DND-41 (cell line): Measurements from ENCODE around the gene PLA2G4A.

ENCODE experiments used
- ATAC-seq: fragments of 200-7000 bp; cut with Tn5 transposase; 3 replicates; pipeline ENCODE4 v1.9.1; 2021; ENCODE audit warnings: low read depth; ENCODE audit not compliant: insufficient read depth
- DNase-seq: peaks from one replicate; pipeline ENCODE4 v3.0.0-alpha.2; 2020
- H2AFZ ChIP-seq: 2 replicates; pipeline ENCODE4 v1.6.0; 2012; ENCODE audit warnings: low read depth, low read length
- H3K27ac ChIP-seq: 2 replicates; pipeline ENCODE4 v1.5.1; 2012; ENCODE audit warnings: low read length, inconsistent platforms
- H3K27me3 ChIP-seq: fragments of 200-600 bp; sonication (generic); 2 replicates; pipeline ENCODE4 v1.6.0; 2012; ENCODE audit warnings: low read length, mild to moderate bottlenecking, inconsistent platforms; ENCODE audit not compliant: insufficient read depth, poor library complexity
- H3K36me3 ChIP-seq: 2 replicates; pipeline ENCODE4 v1.5.1; 2012; ENCODE audit warnings: low read length, inconsistent platforms; ENCODE audit not compliant: insufficient read depth
- H3K4me1 ChIP-seq: 2 replicates; pipeline ENCODE4 v1.5.1; 2012; ENCODE audit warnings: mild to moderate bottlenecking, low read length; ENCODE audit not compliant: insufficient read depth
- H3K4me2 ChIP-seq: 2 replicates; pipeline ENCODE4 v1.6.0; 2012; ENCODE audit warnings: mild to moderate bottlenecking, moderate library complexity, low read length, inconsistent platforms; ENCODE audit not compliant: insufficient read depth
- H3K4me3 ChIP-seq, 2 experiments: fragments of 200-600 bp in 1 of 2; shearing (Covaris generic) in 1 of 2; 2 replicates each; pipeline ENCODE4 v1.5.1; 2012 to 2016; ENCODE audit warnings: inconsistent platforms in 2 of 2, low read length in 2 of 2, mild to moderate bottlenecking in 2 of 2, low read depth in 1 of 2, moderate library complexity in 1 of 2
- H3K79me2 ChIP-seq: 2 replicates; pipeline ENCODE4 v1.6.0; 2012; ENCODE audit warnings: low read length, inconsistent platforms; ENCODE audit not compliant: insufficient read depth
- H3K9ac ChIP-seq: 2 replicates; pipeline ENCODE4 v1.6.0; 2012; ENCODE audit warnings: low read depth, mild to moderate bottlenecking, inconsistent platforms, low read length, moderate library complexity
- H3K9me3 ChIP-seq: 2 replicates; pipeline ENCODE4 v1.5.1; 2012; ENCODE audit warnings: low read length, moderate library complexity, mild to moderate bottlenecking, inconsistent platforms; ENCODE audit not compliant: insufficient read depth, severe bottlenecking
- H4K20me1 ChIP-seq: 2 replicates; pipeline ENCODE4 v1.6.0; 2012; ENCODE audit warnings: low read length; ENCODE audit not compliant: insufficient read depth
- EZH2 ChIP-seq: IDR thresholded peaks from 3 replicates; pipeline ENCODE4 v1.6.1; 2012; ENCODE audit warnings: borderline replicate concordance, low read depth, mild to moderate bottlenecking, moderate library complexity, low read length, inconsistent platforms; ENCODE audit not compliant: severe bottlenecking
- TF ChIP-seq, protein P1 (sequence below): IDR thresholded peaks from 2 replicates; pipeline ENCODE4 v1.5.1; 2012; ENCODE audit warnings: borderline replicate concordance, low read length, moderate library complexity, mild to moderate bottlenecking; ENCODE audit not compliant: poor library complexity, severe bottlenecking; ENCODE audit errors: extremely low read depth

Gene PLA2G4A

DNA sequence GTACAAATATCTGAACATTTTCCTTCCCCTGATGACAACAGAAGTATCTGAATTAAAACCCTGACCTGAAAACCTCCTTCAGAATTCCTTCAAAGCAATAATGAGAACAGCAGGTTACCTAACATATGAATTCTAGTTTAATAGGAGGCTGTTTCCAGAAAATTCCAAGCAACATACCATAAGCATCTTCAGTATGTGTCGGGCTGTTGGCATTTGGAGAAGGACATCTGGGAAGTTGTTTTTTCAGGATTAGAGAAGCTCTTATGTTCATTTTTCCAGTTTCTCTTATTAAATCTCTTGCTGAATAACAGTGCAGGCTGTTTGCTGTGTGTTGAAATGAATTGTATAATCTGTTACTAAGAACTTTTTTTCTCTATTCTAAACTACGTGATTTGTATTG is 101.5 kb downstream of the PLA2G4A start:
- no peaks in the 10 kb centered on the region for H3K27me3 ChIP-seq
- no peak overlapping the region for H3K27ac ChIP-seq
- TF ChIP-seq, protein P1, sequence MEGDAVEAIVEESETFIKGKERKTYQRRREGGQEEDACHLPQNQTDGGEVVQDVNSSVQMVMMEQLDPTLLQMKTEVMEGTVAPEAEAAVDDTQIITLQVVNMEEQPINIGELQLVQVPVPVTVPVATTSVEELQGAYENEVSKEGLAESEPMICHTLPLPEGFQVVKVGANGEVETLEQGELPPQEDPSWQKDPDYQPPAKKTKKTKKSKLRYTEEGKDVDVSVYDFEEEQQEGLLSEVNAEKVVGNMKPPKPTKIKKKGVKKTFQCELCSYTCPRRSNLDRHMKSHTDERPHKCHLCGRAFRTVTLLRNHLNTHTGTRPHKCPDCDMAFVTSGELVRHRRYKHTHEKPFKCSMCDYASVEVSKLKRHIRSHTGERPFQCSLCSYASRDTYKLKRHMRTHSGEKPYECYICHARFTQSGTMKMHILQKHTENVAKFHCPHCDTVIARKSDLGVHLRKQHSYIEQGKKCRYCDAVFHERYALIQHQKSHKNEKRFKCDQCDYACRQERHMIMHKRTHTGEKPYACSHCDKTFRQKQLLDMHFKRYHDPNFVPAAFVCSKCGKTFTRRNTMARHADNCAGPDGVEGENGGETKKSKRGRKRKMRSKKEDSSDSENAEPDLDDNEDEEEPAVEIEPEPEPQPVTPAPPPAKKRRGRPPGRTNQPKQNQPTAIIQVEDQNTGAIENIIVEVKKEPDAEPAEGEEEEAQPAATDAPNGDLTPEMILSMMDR, result no peak
- no peak for TF ChIP-seq EZH2
- no peak for DNase-seq
- ATAC-seq, result no peak
- H4K20me1 ChIP-seq, result no peaks in the 10 kb centered on the region
- no peaks in the 10 kb centered on the region for H3K36me3 ChIP-seq
- no peak overlapping the region for H3K4me3 ChIP-seq
- H2AFZ ChIP-seq, result no peak overlapping the region
- H3K9me3 ChIP-seq, result no peaks in the 10 kb centered on the region
- no peaks in the 10 kb centered on the region for H3K4me1 ChIP-seq
- no peak overlapping the region for H3K9ac ChIP-seq
- H3K4me2 ChIP-seq, result no peak overlapping the region
- no peaks in the 10 kb centered on the region for H3K79me2 ChIP-seq

DNA sequence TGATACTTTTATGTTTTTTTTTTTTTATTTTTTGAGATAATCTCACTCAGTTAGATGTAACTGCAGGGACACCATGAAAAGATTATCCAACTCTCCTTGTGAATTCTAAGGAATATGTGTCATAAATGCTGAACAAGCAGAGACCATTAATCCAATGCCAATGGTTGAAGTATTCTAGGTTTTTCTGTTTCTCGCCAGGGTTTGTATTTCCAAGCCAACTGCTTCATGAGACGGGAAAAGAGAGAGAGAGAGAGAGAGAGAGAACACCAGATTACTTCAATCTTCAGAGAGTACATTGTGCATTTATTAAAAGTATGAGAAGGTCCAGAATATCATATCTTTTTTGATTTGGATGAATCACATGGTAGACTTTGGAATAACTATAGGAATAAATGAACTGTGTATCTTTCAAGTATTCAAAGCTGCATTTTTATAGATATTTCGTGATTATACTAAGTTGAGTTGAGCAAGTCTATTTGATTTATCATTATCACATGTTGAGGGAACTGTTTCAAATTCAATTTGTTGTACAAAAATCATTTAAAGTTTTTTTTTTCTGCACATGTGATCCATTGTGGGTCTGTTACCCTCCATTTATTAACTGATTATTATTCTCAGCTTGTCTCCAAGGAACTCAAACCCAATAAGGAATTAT is 108.4 kb downstream of the PLA2G4A start:
- Histone ChIP-seq H3K27me3 (no peaks in the 10 kb centered on the region), H3K4me2 (no peak overlapping the region), H3K4me1 (no peaks in the 10 kb centered on the region), H4K20me1 (no peaks in the 10 kb centered on the region), H3K36me3 (no peaks in the 10 kb centered on the region), H3K27ac (no peak overlapping the region), H2AFZ (no peak overlapping the region), H3K9me3 (no peaks in the 10 kb centered on the region), H3K4me3 (no peak overlapping the region), H3K9ac (no peak overlapping the region), H3K79me2 (no peaks in the 10 kb centered on the region)
- DNase-seq (no peak), ATAC-seq (no peak)
- no peak for TF ChIP-seq EZH2
- TF ChIP-seq, protein P1, result no peak

DNA sequence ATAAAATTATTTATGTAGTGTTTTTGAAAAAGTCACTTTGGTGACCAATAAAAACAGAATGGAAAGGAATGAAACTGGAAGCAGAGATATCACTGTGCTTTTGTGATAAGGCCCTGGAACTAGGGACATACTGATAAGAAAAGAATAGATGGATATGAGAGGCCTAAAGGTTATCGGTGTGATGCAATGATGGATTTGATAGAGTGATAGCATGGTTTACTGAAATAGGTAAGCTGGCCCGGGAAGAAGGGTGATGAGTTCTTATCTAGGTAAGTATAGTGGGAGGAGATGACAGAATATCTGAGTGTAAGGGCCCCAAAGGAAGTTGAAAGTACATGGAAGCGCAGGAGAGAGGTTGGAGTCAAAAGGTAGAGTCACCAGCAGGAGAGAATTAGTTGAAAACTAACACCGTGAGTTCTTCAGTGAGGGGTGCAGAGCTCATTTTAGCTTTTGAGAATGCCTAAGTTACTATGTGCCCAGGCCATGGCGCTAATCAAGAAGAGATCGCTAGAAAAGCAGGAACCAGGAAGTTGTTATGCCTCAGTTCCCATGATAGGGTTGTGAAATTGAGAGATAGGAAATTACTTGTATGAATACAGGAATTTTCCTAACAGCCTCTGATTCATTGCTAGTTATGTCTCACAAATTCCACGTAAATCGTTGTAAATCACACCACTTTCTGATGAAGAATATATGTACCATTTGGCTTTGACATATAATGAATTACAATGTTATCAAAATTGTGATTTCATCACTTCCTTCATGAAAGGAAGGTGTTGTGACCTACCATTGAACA is 115.3 kb downstream of the PLA2G4A start:
- H3K4me1 ChIP-seq, result no peaks in the 10 kb centered on the region
- no peaks in the 10 kb centered on the region for H3K9me3 ChIP-seq
- H3K27ac ChIP-seq, result no peak overlapping the region
- no peaks in the 10 kb centered on the region for H3K27me3 ChIP-seq
- TF ChIP-seq, protein P1, result no peak
- TF ChIP-seq EZH2, result no peak
- DNase-seq (no peak), ATAC-seq (no peak)
- H3K79me2 ChIP-seq, result no peaks in the 10 kb centered on the region
- no peak overlapping the region for H3K4me3 ChIP-seq
- no peak overlapping the region for H2AFZ ChIP-seq
- H3K4me2 ChIP-seq, result no peak overlapping the region
- no peaks in the 10 kb centered on the region for H4K20me1 ChIP-seq
- H3K36me3 ChIP-seq, result no peaks in the 10 kb centered on the region
- no peak overlapping the region for H3K9ac ChIP-seq
